WI38 (cell line): ENCODE data around the gene ACACA.

Source experiments
- H3K4me3 ChIP-seq: 2 replicates; pipeline ENCODE4 v1.5.1; 2011; ENCODE audit warnings: low read depth, mild to moderate bottlenecking, control low read depth, low read length
- CTCF ChIP-seq: IDR thresholded peaks from 2 replicates; pipeline ENCODE4 v1.5.1; 2012; ENCODE audit warnings: low read depth, mild to moderate bottlenecking, control low read depth, low read length

Gene ACACA

GRCh38 chr17:37109106-37109505, 297.5 kb downstream of the ACACA start:
- TF ChIP-seq CTCF: no peak
- H3K4me3 ChIP-seq: no peak overlapping the region

- H3K4me3 ChIP-seq: no peak overlapping the region
- no peak for TF ChIP-seq CTCF
Observed at GRCh38 chr17:37107406-37108083, 299.1 kb downstream of the ACACA start.

GRCh38 chr17:37106049-37106448, 300.6 kb downstream of the ACACA start:
- no peak overlapping the region for H3K4me3 ChIP-seq
- no peak for TF ChIP-seq CTCF

- no peak for TF ChIP-seq CTCF
Observed at GRCh38 chr17:37103231-37103630, 303.4 kb downstream of the ACACA start.

GRCh38 chr17:37101306-37101705, 305.3 kb downstream of the ACACA start:
- TF ChIP-seq CTCF: no peak
- H3K4me3 ChIP-seq: no peak overlapping the region

More at GRCh38 chr17:37103231-37103630, 303.4 kb downstream of the ACACA start:
- H3K4me3 ChIP-seq: no peak overlapping the region

GRCh38 chr17:37100231-37100630, 306.4 kb downstream of the ACACA start:
- no peak overlapping the region for H3K4me3 ChIP-seq
- no peak for TF ChIP-seq CTCF

GRCh38 chr17:37098910-37099664, 307.5 kb downstream of the ACACA start:
- no peak overlapping the region for H3K4me3 ChIP-seq
- TF ChIP-seq CTCF: no peak
